H54 (cell line): Measurements from ENCODE around the gene ST8SIA3.
A peak's percentile ranks its signal among the peaks of the same experiment; 100 is the strongest.

Source experiments
- DNase-seq: peaks from one replicate; pipeline ENCODE4 v3.0.0; 2011; ENCODE audit warnings: low spot score, mixed read lengths; ENCODE audit not compliant: insufficient read length
- FAIRE-seq: peaks from 3 replicates; lab custom pipeline; 2011; peaks lifted over from hg19 to GRCh38; lab: Jason Lieb, UNC
- POLR2A ChIP-seq: IDR thresholded peaks from 2 replicates; pipeline ENCODE4 v1.6.1; 2011; ENCODE audit warnings: low read depth, mild to moderate bottlenecking, low read length

The ST8SIA3 gene

GRCh38 chr18:57397440-57398132 lies 45.2 kb downstream of the ST8SIA3 start:
- FAIRE-seq, result peak; percentile 15
- no peak for DNase-seq
- no peak for TF ChIP-seq POLR2A

- FAIRE-seq (no peak), DNase-seq (no peak)
- TF ChIP-seq POLR2A, result no peak
Observed at GRCh38 chr18:57404345-57404744, 52.0 kb downstream of the ST8SIA3 start.

- FAIRE-seq (no peak), DNase-seq (no peak)
- TF ChIP-seq POLR2A, result no peak
Observed at GRCh38 chr18:57409650-57410049, 57.3 kb downstream of the ST8SIA3 start.

- FAIRE-seq, result no peak
- DNase-seq, result no peak
- TF ChIP-seq POLR2A, result no peak
Observed at GRCh38 chr18:57410749-57411148, 58.4 kb downstream of the ST8SIA3 start.

GRCh38 chr18:57416542-57416941 lies 64.2 kb downstream of the ST8SIA3 start:
- FAIRE-seq (no peak), DNase-seq (no peak)
- no peak for TF ChIP-seq POLR2A
